Measurements from ENCODE around the gene MRPS12.
"Not testable (repeated sequence)": the region's sequence is repeated elsewhere in the genome, so short reads cannot be mapped to it uniquely, and the experiment has no call there.

The MRPS12 gene

GRCh38 chr19:38942471-38943181 is 11.9 kb downstream of the MRPS12 start:
- DNase-seq = no peak

- no peak for DNase-seq
Observed at GRCh38 chr19:38944981-38945506, 14.3 kb downstream of the MRPS12 start.

- DNase-seq = no peak
Observed at GRCh38 chr19:38945562-38946228, 15.0 kb downstream of the MRPS12 start.

DNA sequence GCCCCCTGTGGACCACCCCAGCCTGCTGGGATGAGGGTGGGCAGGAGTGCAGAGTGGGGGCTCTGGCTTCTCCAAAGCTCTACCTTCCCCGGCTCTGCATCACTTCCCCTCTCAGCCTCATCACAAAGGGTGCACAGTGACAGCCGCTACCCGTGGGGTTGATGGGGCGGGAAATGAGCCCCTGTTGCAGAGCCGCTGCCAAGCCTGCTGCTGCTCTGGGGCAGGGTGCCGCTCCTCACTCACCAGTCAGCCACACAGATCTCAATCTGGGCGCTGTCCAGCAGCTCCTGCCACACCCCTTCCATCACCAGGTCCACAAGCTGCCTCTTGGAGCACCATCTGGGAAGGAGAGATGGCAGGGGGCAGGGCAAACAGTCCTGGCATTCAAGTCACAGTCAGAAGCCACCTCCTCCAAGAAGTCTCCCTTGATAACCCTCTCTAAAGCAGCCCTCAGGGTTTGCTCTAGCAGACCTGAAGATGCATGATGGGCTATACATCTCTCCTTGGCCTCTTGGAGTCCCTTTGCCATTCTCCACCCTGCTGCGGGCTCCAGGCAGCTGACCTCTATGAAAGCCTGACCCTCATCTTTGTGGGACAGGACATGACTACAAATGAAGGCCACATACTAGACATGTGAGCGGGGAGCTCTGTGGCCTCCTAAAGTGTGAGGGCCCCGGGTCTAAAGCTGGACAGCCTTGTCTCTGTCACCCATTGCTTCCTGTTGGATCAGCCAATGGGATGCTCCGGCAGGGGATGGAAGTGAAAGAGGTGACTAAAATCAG is 15.7 kb downstream of the MRPS12 start:
- no peak for DNase-seq

GRCh38 chr19:38949580-38950367 is 19.0 kb downstream of the MRPS12 start:
- DNase-seq = peak; percentile 88

DNA sequence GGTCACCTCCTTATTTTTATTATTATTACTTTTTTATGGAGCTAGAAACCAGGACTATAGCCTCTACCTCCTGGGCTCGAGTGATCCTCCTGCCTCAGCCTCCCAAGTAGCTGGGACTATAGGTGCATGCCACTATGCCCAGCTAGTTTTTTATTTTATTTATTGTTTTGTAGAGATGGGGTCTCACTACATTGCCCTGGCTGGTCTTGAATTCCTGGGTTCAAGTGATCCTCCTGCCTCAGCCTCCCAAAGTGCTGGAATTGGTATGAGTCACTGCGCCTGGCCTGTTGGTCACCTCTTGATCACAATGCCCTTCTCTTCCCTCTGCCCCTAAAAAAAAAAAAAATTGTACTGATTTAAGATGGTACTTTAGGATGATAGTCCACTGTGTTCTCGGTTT is 20.4 kb downstream of the MRPS12 start:
- DNase-seq = no peak

GRCh38 chr19:38952395-38953165 is 21.8 kb downstream of the MRPS12 start:
- DNase-seq = peak; percentile 63

DNA sequence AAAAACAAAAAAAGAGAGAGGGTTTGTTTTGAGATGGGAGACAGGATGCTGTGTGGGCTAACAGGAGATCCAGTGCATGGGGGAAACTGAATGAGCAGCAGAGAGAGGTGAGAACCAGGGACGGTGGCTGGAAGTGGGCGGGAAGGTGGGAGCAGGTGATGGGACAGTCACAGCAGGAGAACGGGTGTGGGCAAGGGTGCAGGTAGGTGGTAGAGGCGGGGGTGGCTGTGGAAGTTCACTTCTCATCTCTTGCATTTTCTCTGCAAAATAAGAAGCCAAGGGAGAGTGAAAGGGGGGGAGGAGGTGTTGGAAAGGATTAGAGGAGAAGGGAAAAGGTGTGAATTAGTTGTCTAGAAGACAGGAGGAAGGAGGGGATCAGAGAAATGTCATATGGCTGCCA is 22.9 kb downstream of the MRPS12 start:
- no peak for DNase-seq

GRCh38 chr19:38956264-38956663 is 25.5 kb downstream of the MRPS12 start:
- DNase-seq = no peak

DNA sequence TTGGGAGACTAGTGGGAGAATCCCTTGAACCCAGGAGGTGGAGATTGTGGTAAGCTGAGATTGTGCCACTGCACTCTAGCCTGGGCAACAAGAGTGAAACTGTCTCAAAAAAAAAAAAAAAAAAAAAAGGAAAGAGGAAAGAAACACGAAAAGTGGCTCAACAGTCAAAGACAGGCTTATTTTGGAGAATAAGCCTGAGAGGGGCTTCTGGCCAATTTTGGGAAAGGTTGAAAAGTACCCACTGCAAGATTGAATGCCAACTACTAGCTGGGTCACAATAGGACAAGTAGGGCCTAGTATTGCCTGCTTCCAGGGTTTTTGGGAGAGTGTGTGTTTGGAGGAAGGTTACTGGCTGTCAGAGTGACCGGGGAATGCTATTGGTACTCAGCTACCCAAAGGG is 27.6 kb downstream of the MRPS12 start:
- DNase-seq = no peak

DNA sequence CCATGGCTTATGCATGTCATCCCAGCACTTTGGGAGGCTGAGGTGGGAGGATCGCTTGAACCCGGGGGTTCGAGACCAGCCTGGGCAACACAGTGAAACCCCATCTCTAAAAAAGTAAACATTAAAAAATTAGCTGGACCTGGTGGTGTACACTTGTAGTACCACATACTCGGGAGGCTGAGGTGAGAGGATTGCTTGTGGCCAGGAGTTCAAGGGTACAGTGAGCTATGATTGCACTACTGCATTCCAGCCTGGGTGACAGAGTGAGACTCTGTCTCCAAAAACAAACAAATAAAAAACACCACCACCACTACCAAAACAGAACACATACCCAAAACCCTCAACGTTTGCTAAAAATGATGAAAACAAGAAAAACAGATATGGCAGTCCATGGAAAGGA is 28.9 kb downstream of the MRPS12 start:
- no peak for DNase-seq

GRCh38 chr19:38964738-38965137 is 34.0 kb downstream of the MRPS12 start:
- no peak for DNase-seq

- DNase-seq = not testable (repeated sequence)
Observed at GRCh38 chr19:38966149-38966548, 35.4 kb downstream of the MRPS12 start.

GRCh38 chr19:38970664-38971532 is 40.2 kb downstream of the MRPS12 start:
- peak; percentile 72 for DNase-seq

DNA sequence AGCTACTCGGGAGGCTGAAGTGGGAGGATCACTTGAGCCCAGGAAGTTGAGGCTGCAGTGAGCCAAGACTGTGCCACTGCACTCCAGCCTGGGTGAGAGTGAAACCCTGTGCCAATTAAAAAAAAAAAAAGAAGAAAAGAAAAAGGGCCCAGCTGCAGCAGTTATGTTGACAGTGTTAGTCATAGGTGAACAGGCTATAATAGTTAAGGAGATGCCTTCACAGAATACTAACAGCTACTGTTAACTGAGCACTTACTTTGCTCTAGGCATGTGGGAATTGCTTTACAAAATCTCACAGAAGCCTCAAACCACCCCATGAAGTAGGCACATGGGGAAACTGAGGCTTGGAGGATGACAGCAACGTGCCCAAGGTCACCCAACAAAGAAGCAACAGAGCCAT is 40.9 kb downstream of the MRPS12 start:
- DNase-seq = no peak

GRCh38 chr19:38974624-38975213 is 44.0 kb downstream of the MRPS12 start:
- DNase-seq = no peak

GRCh38 chr19:38975214-38975860 is 44.6 kb downstream of the MRPS12 start, which contains the start of gene FBXO17:
TSS of gene FBXO17 (minus strand) at chr19:38975742. CDS start at chr19:38950319, 25,423 bp downstream.
- no peak for DNase-seq

GRCh38 chr19:38975861-38976271 is 45.1 kb downstream of the MRPS12 start:
- no peak for DNase-seq

- DNase-seq = no peak
Observed at GRCh38 chr19:38977445-38978325, 46.9 kb downstream of the MRPS12 start.
